Fibroblast of the aortic adventitia (primary cell): ENCODE results near the gene IL20RB. TPM values are rescaled to one million over a fixed set of nuclear protein-coding genes. Genes with fewer than 3 reads are reported as not detected.

Experiments
- DNase-seq: peaks from one replicate; pipeline ENCODE4 v3.0.0-alpha.2; 2010; ENCODE audit warnings: low read depth
- H3K4me3 ChIP-seq: 2 replicates; pipeline ENCODE4 v1.5.1; 2011; ENCODE audit warnings: low read depth, mild to moderate bottlenecking, control low read depth, low read length, moderate library complexity
- CTCF ChIP-seq: IDR thresholded peaks from 2 replicates; pipeline ENCODE4 v1.5.1; 2011; ENCODE audit warnings: mild to moderate bottlenecking, low read length, control low read depth, inconsistent platforms; ENCODE audit not compliant: insufficient read depth
- total RNA-seq: library from RNA; depleted of rRNA; stranded (reverse); fragments of >200 nt; gene quantifications from 2 replicates; pipeline ENCODE4 v1.2.3, GENCODE V29; 2012; ENCODE audit warnings: low replicate concordance

Gene IL20RB
- 3.9 and 4.6 TPM in 2 replicates for total RNA-seq

GRCh38 chr3:136957751-136958288, at the start of gene IL20RB:
Gene IL20RB, plus strand, starts transcription at chr3:136957983. Its CDS starts 131 bp downstream, at chr3:136958114.
- DNase-seq = peak; percentile 94
- TF ChIP-seq CTCF = no peak
- peak within 1 kb of the TSS; percentile 29 for H3K4me3 ChIP-seq

- DNase-seq = no peak
- H3K4me3 ChIP-seq = no peak overlapping the region
- no peak for TF ChIP-seq CTCF
Measured at GRCh38 chr3:136908297-136908696, 49.5 kb upstream of the IL20RB start.

GRCh38 chr3:136909187-136909586, 48.6 kb upstream of the IL20RB start:
- H3K4me3 ChIP-seq = no peak overlapping the region
- TF ChIP-seq CTCF = no peak
- no peak for DNase-seq

- no peak for TF ChIP-seq CTCF
- DNase-seq = no peak
- H3K4me3 ChIP-seq = no peak overlapping the region
Measured at GRCh38 chr3:136910697-136911096, 47.1 kb upstream of the IL20RB start.

- no peak for DNase-seq
- no peak for TF ChIP-seq CTCF
- H3K4me3 ChIP-seq = no peak overlapping the region
Measured at GRCh38 chr3:136913168-136913567, 44.6 kb upstream of the IL20RB start.

- TF ChIP-seq CTCF = no peak
- no peak for DNase-seq
- H3K4me3 ChIP-seq = no peak overlapping the region
Measured at GRCh38 chr3:136914739-136915138, 43.0 kb upstream of the IL20RB start.

- no peak for TF ChIP-seq CTCF
- DNase-seq = no peak
- no peak overlapping the region for H3K4me3 ChIP-seq
Measured at GRCh38 chr3:136916223-136916622, 41.6 kb upstream of the IL20RB start.
